Cardiac fibroblast (primary cell): Measurements from ENCODE around the gene AMIGO2.
"Not testable (repeated sequence)": the region's sequence is repeated elsewhere in the genome, so short reads cannot be mapped to it uniquely, and the experiment has no call there.

Source experiments
- DNase-seq, 2 donors: peaks; one replicate each; pipeline versions ENCODE4 v3.0.0 to v3.0.0-alpha.2; 2010; ENCODE audit warnings: low read depth in 2 of 2
- H3K4me3 ChIP-seq, 2 donors: replicated peaks in 1 of 2; 1 replicate in 1 of 2; 2 replicates in 1 of 2; pipeline ENCODE4 v1.5.1; 2011; ENCODE audit warnings: low read depth in 2 of 2, low read length in 2 of 2, mild to moderate bottlenecking in 2 of 2, moderate library complexity in 1 of 2
- CTCF ChIP-seq: IDR thresholded peaks from one replicate; pipeline ENCODE4 v1.5.1; 2011; ENCODE audit warnings: low read depth, mild to moderate bottlenecking, low read length, inconsistent platforms

Gene AMIGO2

GRCh38 chr12:47053961-47054360 is 25.8 kb downstream of the AMIGO2 start:
- TF ChIP-seq CTCF, result no peak
- no peak overlapping the region for H3K4me3 ChIP-seq
- DNase-seq, result no peak

GRCh38 chr12:47052274-47052673 is 27.5 kb downstream of the AMIGO2 start:
- no peak overlapping the region for H3K4me3 ChIP-seq
- TF ChIP-seq CTCF, result no peak
- no peak for DNase-seq

- H3K4me3 ChIP-seq, DNase-seq: not testable (repeated sequence)
Observed at GRCh38 chr12:47051291-47051690, 28.5 kb downstream of the AMIGO2 start.

GRCh38 chr12:47048541-47048940 is 31.2 kb downstream of the AMIGO2 start:
- DNase-seq, result no peak
- H3K4me3 ChIP-seq, result no peak overlapping the region
- TF ChIP-seq CTCF, result no peak

- no peak for TF ChIP-seq CTCF
- DNase-seq, result no peak
Observed at GRCh38 chr12:47041327-47041726, 38.4 kb downstream of the AMIGO2 start.

GRCh38 chr12:47039756-47040155 is 40.0 kb downstream of the AMIGO2 start:
- no peak for DNase-seq
- no peak overlapping the region for H3K4me3 ChIP-seq
- no peak for TF ChIP-seq CTCF

More at GRCh38 chr12:47041327-47041726, 38.4 kb downstream of the AMIGO2 start:
- H3K4me3 ChIP-seq, result no peak overlapping the region

GRCh38 chr12:47039079-47039478 is 40.7 kb downstream of the AMIGO2 start:
- no peak for TF ChIP-seq CTCF
- no peak for DNase-seq
- H3K4me3 ChIP-seq, result no peak overlapping the region

GRCh38 chr12:47038270-47038748 is 41.5 kb downstream of the AMIGO2 start:
- no peak for TF ChIP-seq CTCF
- peak in 1 of 2 donors; percentile 31 for DNase-seq
- H3K4me3 ChIP-seq, result no peak overlapping the region
